ENCODE measurements around the gene ERVH48-1.
"Not testable (repeated sequence)": the region's sequence is repeated elsewhere in the genome, so short reads cannot be mapped to it uniquely, and the experiment has no call there.

ERVH48-1 gene

GRCh38 chr21:42900446-42900845 is 25.0 kb downstream of the ERVH48-1 start:
- DNase-seq, result no peak

- DNase-seq, result peak; percentile 88
Observed at GRCh38 chr21:42892931-42893755, 32.3 kb downstream of the ERVH48-1 start, which contains the start of gene NDUFV3. Gene NDUFV3, plus strand, starts transcription at chr21:42893309. Its CDS starts 25 bp downstream, at chr21:42893334.

- DNase-seq, result peak; percentile 52
Observed at GRCh38 chr21:42892582-42892930, 32.9 kb downstream of the ERVH48-1 start.

- DNase-seq, result no peak
Observed at GRCh38 chr21:42887326-42887725, 38.1 kb downstream of the ERVH48-1 start.

GRCh38 chr21:42883921-42884320 is 41.5 kb downstream of the ERVH48-1 start:
- DNase-seq, result no peak

- no peak for DNase-seq
Observed at GRCh38 chr21:42880352-42880751, 45.1 kb downstream of the ERVH48-1 start.

GRCh38 chr21:42878993-42879787 is 46.2 kb downstream of the ERVH48-1 start, which contains the start of gene WDR4:
Gene WDR4, minus strand, starts transcription at chr21:42879539. Its CDS starts 44 bp downstream, at chr21:42879495.
- DNase-seq, result peak; percentile 87

- peak; percentile 59 for DNase-seq
Observed at GRCh38 chr21:42878678-42878992, 46.8 kb downstream of the ERVH48-1 start.

- DNase-seq, result not testable (repeated sequence)
Observed at GRCh38 chr21:42875811-42876210, 49.6 kb downstream of the ERVH48-1 start.

GRCh38 chr21:42873096-42873495 is 52.3 kb downstream of the ERVH48-1 start:
- DNase-seq, result no peak

- no peak for DNase-seq
Observed at GRCh38 chr21:42868196-42868595, 57.2 kb downstream of the ERVH48-1 start.
